ENCODE measurements around the gene ARRDC5. TPM values are rescaled to one million over a fixed set of nuclear protein-coding genes. Genes with fewer than 3 reads are reported as not detected.
A peak's percentile ranks its signal among the peaks of the same experiment; 100 is the strongest.
"Not testable (repeated sequence)": the region's sequence is repeated elsewhere in the genome, so short reads cannot be mapped to it uniquely, and the experiment has no call there.

ARRDC5 gene
- total RNA-seq, 1 donor from 2014 or later, result 1.1 TPM

GRCh38 chr19:4911786-4912672 is 9.3 kb upstream of the ARRDC5 start:
- ATAC-seq (peak; percentile 80), DNase-seq (ENCODE audit: low spot score) (peak; percentile 76)
- intact Hi-C loops (cut with DNase I), result loop anchor here (5.0 to 10.0 kb wide), 2 partner anchors 40 to 97 kb away; no protein-coding TSS in a partner anchor

GRCh38 chr19:4911314-4911713 is 8.6 kb upstream of the ARRDC5 start:
- ATAC-seq, result no peak
- intact Hi-C loops (cut with DNase I), result loop anchor here (5.0 to 10.0 kb wide), 2 partner anchors 39 to 97 kb away; no protein-coding TSS in a partner anchor
- no peak for DNase-seq (ENCODE audit: low spot score)

- DNase-seq (ENCODE audit: low spot score), result no peak
- intact Hi-C loops (cut with DNase I), result loop anchor here (5.0 to 10.0 kb wide), 2 partner anchors 38 to 96 kb away; no protein-coding TSS in a partner anchor
These were observed 8.0 kb upstream of the ARRDC5 start for GRCh38 chr19:4910594-4911281.

GRCh38 chr19:4909897-4910593 is 7.3 kb upstream of the ARRDC5 start:
- ATAC-seq (peak; percentile 89), DNase-seq (ENCODE audit: low spot score) (peak; percentile 95)
- intact Hi-C loops (cut with DNase I), result loop anchor here (5.0 to 10.0 kb wide), 2 partner anchors 38 to 95 kb away; no protein-coding TSS in a partner anchor

More at GRCh38 chr19:4910594-4911281, 8.0 kb upstream of the ARRDC5 start:
- ATAC-seq, result no peak

GRCh38 chr19:4909156-4909896 is 6.6 kb upstream of the ARRDC5 start, which contains the start of gene UHRF1:
Gene UHRF1, plus strand, starts transcription at chr19:4909501. Its CDS starts 1,385 bp downstream, at chr19:4910886.
- intact Hi-C loops (cut with DNase I), result no loop called here
- no peak for ATAC-seq
- no peak for DNase-seq (ENCODE audit: low spot score)

GRCh38 chr19:4908781-4909155 is 6.1 kb upstream of the ARRDC5 start:
- DNase-seq (ENCODE audit: low spot score), result no peak
- intact Hi-C loops (cut with DNase I), result no loop called here
- ATAC-seq, result no peak

GRCh38 chr19:4908360-4908759 is 5.7 kb upstream of the ARRDC5 start:
- DNase-seq (ENCODE audit: low spot score) (no peak), ATAC-seq (no peak)
- intact Hi-C loops (cut with DNase I), result no loop called here

GRCh38 chr19:4906963-4907362 is 4.3 kb upstream of the ARRDC5 start:
- ATAC-seq, result no peak
- intact Hi-C loops (cut with DNase I), result no loop called here

GRCh38 chr19:4904481-4904880 is 1.8 kb upstream of the ARRDC5 start:
- ATAC-seq (no peak), DNase-seq (ENCODE audit: low spot score) (no peak)
- intact Hi-C loops (cut with DNase I), result no loop called here

More at GRCh38 chr19:4906963-4907362, 4.3 kb upstream of the ARRDC5 start:
- no peak for DNase-seq (ENCODE audit: low spot score)

GRCh38 chr19:4900879-4901278 is 1.8 kb downstream of the ARRDC5 start:
- DNase-seq (ENCODE audit: low spot score); intact Hi-C loops (cut with DNase I); ATAC-seq: not testable (repeated sequence)

GRCh38 chr19:4897146-4897545 is 5.5 kb downstream of the ARRDC5 start:
- intact Hi-C loops (cut with DNase I), result no loop called here
- ATAC-seq (no peak), DNase-seq (ENCODE audit: low spot score) (no peak)

- intact Hi-C loops (cut with DNase I), result no loop called here
- no peak for DNase-seq (ENCODE audit: low spot score)
- ATAC-seq, result no peak
These were observed 6.3 kb downstream of the ARRDC5 start for GRCh38 chr19:4896372-4896771.

- ATAC-seq; intact Hi-C loops (cut with DNase I); DNase-seq (ENCODE audit: low spot score): not testable (repeated sequence)
These were observed 9.7 kb downstream of the ARRDC5 start for GRCh38 chr19:4892962-4893361.

- no peak for ATAC-seq
- intact Hi-C loops (cut with DNase I), result no loop called here
- DNase-seq (ENCODE audit: low spot score), result no peak
These were observed 11.6 kb downstream of the ARRDC5 start for GRCh38 chr19:4891066-4891465.

GRCh38 chr19:4889034-4889815 is 13.5 kb downstream of the ARRDC5 start:
- no peak for DNase-seq (ENCODE audit: low spot score)
- ATAC-seq, result no peak
- intact Hi-C loops (cut with DNase I), result no loop called here

- ATAC-seq; DNase-seq (ENCODE audit: low spot score); intact Hi-C loops (cut with DNase I): not testable (repeated sequence)
These were observed 14.9 kb downstream of the ARRDC5 start for GRCh38 chr19:4887803-4888202.

- ATAC-seq; DNase-seq (ENCODE audit: low spot score); intact Hi-C loops (cut with DNase I): not testable (repeated sequence)
These were observed 17.7 kb downstream of the ARRDC5 start for GRCh38 chr19:4884993-4885392.

GRCh38 chr19:4882874-4883273 is 19.8 kb downstream of the ARRDC5 start:
- intact Hi-C loops (cut with DNase I); ATAC-seq; DNase-seq (ENCODE audit: low spot score): not testable (repeated sequence)

Data from sciatic nerve (tissue), 2 donors.